Measurements from ENCODE around the gene SIAH1. TPM values are rescaled to one million over a fixed set of nuclear protein-coding genes. Genes with fewer than 3 reads are reported as not detected.
A peak's percentile ranks its signal among the peaks of the same experiment; 100 is the strongest.

The SIAH1 gene
- total RNA-seq, 1 experiment from 2014 or later, result 29.9 TPM

DNA sequence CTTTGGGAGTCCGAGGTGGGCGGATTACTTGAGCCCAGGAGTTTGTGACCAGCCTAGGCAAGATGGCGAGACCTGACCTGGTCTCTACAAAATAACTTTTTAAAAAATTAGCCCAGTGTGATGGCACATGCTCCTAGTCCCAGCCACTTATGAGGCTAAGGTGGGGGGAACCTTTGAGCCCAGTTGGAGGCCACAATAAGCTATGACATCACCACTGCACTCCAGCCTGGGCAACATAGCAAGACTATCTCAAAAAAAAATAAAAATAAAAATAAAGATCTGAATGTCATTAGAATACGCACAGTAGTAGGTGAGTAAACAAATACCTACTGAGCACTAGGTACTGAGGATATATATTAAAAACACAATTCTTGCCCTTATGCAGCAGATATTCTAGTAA is 3.1 kb downstream of the SIAH1 start:
- Mint-ChIP-seq H3K36me3 (0 out of 2 replicates have a peak, but pooled peaks cover 2% of the 10 kb centered on the region), H3K27ac (no peak overlapping the region), H3K4me1 (peaks cover 58% of the 10 kb centered on the region), H3K4me3 (no peak overlapping the region), H3K27me3 (ENCODE audit: low read depth) (no peaks in the 10 kb centered on the region), H3K9me3 (no peaks in the 10 kb centered on the region)
- CTCF ChIA-PET, result no interaction called here
- POLR2A ChIA-PET, result interaction anchor here (4.1 kb wide), 1 partner anchor 16 kb away, joined by 28 read pairs; no protein-coding TSS in a partner anchor
- ATAC-seq (no peak), DNase-seq (ENCODE audit: low spot score) (no peak)
- no peak for TF ChIP-seq SP1 (CRISPR knock-in tag; conservative IDR thresholded peaks at IDR 0.05)
- TF ChIP-seq, protein P1, sequence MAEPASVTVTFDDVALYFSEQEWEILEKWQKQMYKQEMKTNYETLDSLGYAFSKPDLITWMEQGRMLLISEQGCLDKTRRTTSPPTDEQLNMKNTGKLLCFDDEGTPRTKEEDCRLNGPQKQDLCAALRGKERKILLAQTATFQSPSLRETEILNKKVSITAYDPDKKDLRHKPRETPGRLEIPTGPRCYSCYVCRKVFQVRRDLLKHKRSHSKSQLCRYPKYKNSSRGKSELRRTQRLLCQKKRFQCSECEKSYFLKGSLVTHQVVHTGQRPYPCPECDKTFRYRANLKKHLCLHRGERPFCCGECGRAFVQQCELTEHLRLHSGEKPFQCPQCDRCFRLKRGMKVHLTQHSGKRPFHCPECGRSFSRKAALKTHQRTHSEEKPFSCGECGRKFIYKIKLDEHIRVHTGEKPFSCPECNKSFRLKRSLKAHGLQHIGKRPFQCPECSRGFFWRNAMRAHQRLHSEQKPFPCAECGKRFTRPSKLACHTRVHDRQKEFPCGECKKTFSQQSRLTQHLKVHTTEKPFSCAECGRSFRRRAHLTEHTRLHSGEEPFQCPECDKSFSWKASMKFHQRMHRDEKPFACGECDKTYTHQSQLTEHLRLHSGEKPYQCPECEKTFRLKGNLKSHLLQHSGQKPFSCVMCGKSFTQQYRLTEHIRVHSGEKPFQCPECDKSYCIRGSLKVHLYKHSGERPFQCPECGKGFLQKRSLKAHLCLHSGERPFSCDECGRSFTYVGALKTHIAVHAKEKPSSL (CRISPR knock-in tag; conservative IDR thresholded peaks at IDR 0.05), result no peak
- TF ChIP-seq, protein P2, sequence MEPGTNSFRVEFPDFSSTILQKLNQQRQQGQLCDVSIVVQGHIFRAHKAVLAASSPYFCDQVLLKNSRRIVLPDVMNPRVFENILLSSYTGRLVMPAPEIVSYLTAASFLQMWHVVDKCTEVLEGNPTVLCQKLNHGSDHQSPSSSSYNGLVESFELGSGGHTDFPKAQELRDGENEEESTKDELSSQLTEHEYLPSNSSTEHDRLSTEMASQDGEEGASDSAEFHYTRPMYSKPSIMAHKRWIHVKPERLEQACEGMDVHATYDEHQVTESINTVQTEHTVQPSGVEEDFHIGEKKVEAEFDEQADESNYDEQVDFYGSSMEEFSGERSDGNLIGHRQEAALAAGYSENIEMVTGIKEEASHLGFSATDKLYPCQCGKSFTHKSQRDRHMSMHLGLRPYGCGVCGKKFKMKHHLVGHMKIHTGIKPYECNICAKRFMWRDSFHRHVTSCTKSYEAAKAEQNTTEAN (CRISPR knock-in tag; IDR thresholded peaks at IDR 0.05), result no peak
- peak; percentile 67; the same call in 1 of the 2 replicates for TF ChIP-seq ZNF121 (CRISPR knock-in tag; IDR thresholded peaks at IDR 0.05)
- TF ChIP-seq, protein P3, sequence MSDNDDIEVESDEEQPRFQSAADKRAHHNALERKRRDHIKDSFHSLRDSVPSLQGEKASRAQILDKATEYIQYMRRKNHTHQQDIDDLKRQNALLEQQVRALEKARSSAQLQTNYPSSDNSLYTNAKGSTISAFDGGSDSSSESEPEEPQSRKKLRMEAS (CRISPR knock-in tag; IDR thresholded peaks at IDR 0.05), result no peak
- no peak for TF ChIP-seq TEAD1 (CRISPR knock-in tag; IDR thresholded peaks at IDR 0.05)
- TF ChIP-seq SMAD4 (CRISPR knock-in tag; IDR thresholded peaks at IDR 0.05), result no peak
- no peak for TF ChIP-seq CDX4 (CRISPR knock-in tag; IDR thresholded peaks at IDR 0.05; ENCODE audit: borderline replicate concordance)

DNA sequence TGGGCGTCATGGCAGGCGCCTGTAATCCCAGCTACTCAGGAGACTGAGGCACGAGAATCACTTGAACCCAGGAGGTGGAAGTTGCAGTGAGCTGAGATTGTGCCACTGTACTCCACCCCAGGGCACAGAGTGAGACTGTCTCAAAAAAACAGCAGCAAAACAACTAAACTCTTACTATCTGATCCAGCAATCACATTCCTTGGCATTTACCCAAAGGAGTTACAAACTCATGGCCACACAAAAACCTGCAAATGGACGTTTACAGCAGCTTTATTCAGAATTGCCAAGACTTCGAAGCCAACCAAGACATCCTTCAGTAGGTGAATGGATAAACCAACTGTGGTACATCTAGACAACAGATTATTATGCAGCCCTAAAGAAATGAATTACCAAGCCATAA is 4.0 kb downstream of the SIAH1 start:
- Mint-ChIP-seq H3K4me3 (no peak overlapping the region), H3K9me3 (no peaks in the 10 kb centered on the region), H3K36me3 (0 out of 2 replicates have a peak, but pooled peaks cover 2% of the 10 kb centered on the region), H3K27ac (peak overlapping the region; percentile 77), H3K4me1 (peaks cover 58% of the 10 kb centered on the region), H3K27me3 (ENCODE audit: low read depth) (no peaks in the 10 kb centered on the region)
- CTCF ChIA-PET, result interaction anchor here (3.2 kb wide), 1 partner anchor 242 kb away, joined by 13 read pairs; no protein-coding TSS in a partner anchor
- DNase-seq (ENCODE audit: low spot score) (no peak), ATAC-seq (no peak)
- POLR2A ChIA-PET, result interaction anchor here (2.5 kb wide), 1 partner anchor 15 kb away, joined by 13 read pairs; no protein-coding TSS in a partner anchor
- no peak for TF ChIP-seq CREM (CRISPR knock-in tag; IDR thresholded peaks at IDR 0.05)
- TF ChIP-seq ZNF121 (CRISPR knock-in tag; IDR thresholded peaks at IDR 0.05), result no peak
- TF ChIP-seq, protein P4, sequence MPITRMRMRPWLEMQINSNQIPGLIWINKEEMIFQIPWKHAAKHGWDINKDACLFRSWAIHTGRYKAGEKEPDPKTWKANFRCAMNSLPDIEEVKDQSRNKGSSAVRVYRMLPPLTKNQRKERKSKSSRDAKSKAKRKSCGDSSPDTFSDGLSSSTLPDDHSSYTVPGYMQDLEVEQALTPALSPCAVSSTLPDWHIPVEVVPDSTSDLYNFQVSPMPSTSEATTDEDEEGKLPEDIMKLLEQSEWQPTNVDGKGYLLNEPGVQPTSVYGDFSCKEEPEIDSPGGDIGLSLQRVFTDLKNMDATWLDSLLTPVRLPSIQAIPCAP (CRISPR knock-in tag; IDR thresholded peaks at IDR 0.05), result no peak
- TF ChIP-seq, protein P5, sequence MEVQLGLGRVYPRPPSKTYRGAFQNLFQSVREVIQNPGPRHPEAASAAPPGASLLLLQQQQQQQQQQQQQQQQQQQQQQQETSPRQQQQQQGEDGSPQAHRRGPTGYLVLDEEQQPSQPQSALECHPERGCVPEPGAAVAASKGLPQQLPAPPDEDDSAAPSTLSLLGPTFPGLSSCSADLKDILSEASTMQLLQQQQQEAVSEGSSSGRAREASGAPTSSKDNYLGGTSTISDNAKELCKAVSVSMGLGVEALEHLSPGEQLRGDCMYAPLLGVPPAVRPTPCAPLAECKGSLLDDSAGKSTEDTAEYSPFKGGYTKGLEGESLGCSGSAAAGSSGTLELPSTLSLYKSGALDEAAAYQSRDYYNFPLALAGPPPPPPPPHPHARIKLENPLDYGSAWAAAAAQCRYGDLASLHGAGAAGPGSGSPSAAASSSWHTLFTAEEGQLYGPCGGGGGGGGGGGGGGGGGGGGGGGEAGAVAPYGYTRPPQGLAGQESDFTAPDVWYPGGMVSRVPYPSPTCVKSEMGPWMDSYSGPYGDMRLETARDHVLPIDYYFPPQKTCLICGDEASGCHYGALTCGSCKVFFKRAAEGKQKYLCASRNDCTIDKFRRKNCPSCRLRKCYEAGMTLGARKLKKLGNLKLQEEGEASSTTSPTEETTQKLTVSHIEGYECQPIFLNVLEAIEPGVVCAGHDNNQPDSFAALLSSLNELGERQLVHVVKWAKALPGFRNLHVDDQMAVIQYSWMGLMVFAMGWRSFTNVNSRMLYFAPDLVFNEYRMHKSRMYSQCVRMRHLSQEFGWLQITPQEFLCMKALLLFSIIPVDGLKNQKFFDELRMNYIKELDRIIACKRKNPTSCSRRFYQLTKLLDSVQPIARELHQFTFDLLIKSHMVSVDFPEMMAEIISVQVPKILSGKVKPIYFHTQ (CRISPR knock-in tag; IDR thresholded peaks at IDR 0.05), result no peak
- no peak for TF ChIP-seq ZNF263 (CRISPR knock-in tag; IDR thresholded peaks at IDR 0.05; ENCODE audit: low read depth)
- TF ChIP-seq SP1 (CRISPR knock-in tag; conservative IDR thresholded peaks at IDR 0.05), result no peak
- TF ChIP-seq NR3C1 (CRISPR knock-in tag; conservative IDR thresholded peaks at IDR 0.05; ENCODE audit: low read depth), result no peak
- TF ChIP-seq, protein P2 (CRISPR knock-in tag; IDR thresholded peaks at IDR 0.05), result no peak
- TF ChIP-seq RELA (CRISPR knock-in tag; IDR thresholded peaks at IDR 0.05; ENCODE audit: borderline replicate concordance), result no peak
- TF ChIP-seq, protein P6, sequence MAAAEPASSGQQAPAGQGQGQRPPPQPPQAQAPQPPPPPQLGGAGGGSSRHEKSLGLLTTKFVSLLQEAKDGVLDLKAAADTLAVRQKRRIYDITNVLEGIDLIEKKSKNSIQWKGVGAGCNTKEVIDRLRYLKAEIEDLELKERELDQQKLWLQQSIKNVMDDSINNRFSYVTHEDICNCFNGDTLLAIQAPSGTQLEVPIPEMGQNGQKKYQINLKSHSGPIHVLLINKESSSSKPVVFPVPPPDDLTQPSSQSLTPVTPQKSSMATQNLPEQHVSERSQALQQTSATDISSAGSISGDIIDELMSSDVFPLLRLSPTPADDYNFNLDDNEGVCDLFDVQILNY (CRISPR knock-in tag; IDR thresholded peaks at IDR 0.05), result no peak
- TF ChIP-seq FOXK1 (CRISPR knock-in tag; IDR thresholded peaks at IDR 0.05), result no peak
- no peak for TF ChIP-seq E2F1 (CRISPR knock-in tag; IDR thresholded peaks at IDR 0.05)
- no peak for TF ChIP-seq ZNF416 (CRISPR knock-in tag; IDR thresholded peaks at IDR 0.05)
- no peak for TF ChIP-seq USF2 (CRISPR knock-in tag; IDR thresholded peaks at IDR 0.05)
- no peak for TF ChIP-seq TP53 (CRISPR knock-in tag; IDR thresholded peaks at IDR 0.05)
- TF ChIP-seq NFATC4 (CRISPR knock-in tag; IDR thresholded peaks at IDR 0.05), result no peak
- no peak for TF ChIP-seq NR1H2 (CRISPR knock-in tag; IDR thresholded peaks at IDR 0.05)

All from WTC11 (cell line).